ENCODE measurements around the gene RTF2. TPM values are rescaled to one million over a fixed set of nuclear protein-coding genes. Genes with fewer than 3 reads are reported as not detected.
"Not testable (repeated sequence)": the region's sequence is repeated elsewhere in the genome, so short reads cannot be mapped to it uniquely, and the experiment has no call there.

Gene RTF2
- total RNA-seq, 1 donor from 2014 or later: 66.3 TPM

DNA sequence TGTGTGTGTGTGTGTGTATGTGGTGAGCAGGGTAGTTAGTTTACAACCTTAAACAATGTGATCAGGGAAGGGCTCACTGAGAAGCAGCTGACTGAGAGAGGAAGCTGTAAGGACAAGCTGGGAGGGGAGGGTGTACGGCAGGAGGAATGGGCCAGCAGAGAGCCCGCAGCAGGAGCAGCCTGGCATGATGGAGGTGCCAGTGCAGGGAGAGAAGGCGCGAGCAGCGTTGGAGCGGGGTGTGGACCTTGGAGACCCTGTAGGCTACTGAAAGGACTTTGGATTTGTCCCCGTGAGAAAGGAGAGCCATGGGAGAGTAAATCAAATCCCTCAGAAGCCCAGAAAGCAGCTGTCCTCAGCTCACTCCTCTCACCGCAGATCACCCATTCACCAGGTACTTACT, 83.1 kb downstream of the RTF2 start:
- TF ChIP-seq, protein P1, sequence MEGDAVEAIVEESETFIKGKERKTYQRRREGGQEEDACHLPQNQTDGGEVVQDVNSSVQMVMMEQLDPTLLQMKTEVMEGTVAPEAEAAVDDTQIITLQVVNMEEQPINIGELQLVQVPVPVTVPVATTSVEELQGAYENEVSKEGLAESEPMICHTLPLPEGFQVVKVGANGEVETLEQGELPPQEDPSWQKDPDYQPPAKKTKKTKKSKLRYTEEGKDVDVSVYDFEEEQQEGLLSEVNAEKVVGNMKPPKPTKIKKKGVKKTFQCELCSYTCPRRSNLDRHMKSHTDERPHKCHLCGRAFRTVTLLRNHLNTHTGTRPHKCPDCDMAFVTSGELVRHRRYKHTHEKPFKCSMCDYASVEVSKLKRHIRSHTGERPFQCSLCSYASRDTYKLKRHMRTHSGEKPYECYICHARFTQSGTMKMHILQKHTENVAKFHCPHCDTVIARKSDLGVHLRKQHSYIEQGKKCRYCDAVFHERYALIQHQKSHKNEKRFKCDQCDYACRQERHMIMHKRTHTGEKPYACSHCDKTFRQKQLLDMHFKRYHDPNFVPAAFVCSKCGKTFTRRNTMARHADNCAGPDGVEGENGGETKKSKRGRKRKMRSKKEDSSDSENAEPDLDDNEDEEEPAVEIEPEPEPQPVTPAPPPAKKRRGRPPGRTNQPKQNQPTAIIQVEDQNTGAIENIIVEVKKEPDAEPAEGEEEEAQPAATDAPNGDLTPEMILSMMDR (IDR thresholded peaks at IDR 0.05; ENCODE audit: partially characterized antibody, unreplicated experiment): no peak
- no peak for DNase-seq
- Mint-ChIP-seq H3K4me1 (ENCODE audit: low read depth, unreplicated experiment) (peaks cover 15% of the 10 kb centered on the region), H3K9me3 (ENCODE audit: unreplicated experiment) (peaks cover 9% of the 10 kb centered on the region), H3K36me3 (ENCODE audit: unreplicated experiment) (peaks cover 14% of the 10 kb centered on the region), H3K27ac (ENCODE audit: unreplicated experiment) (peak overlapping the region; percentile 68), H3K27me3 (ENCODE audit: unreplicated experiment) (peaks cover 3% of the 10 kb centered on the region), H3K4me3 (ENCODE audit: unreplicated experiment) (no peak overlapping the region)

GRCh38 chr20:56552911-56553629, 84.6 kb downstream of the RTF2 start:
- peak overlapping the region; percentile 57 for H3K27ac Mint-ChIP-seq (ENCODE audit: unreplicated experiment)
- no peak for DNase-seq
- peaks cover 8% of the 10 kb centered on the region for H3K36me3 Mint-ChIP-seq (ENCODE audit: unreplicated experiment)
- peak overlapping the region; percentile 38 for H3K4me3 Mint-ChIP-seq (ENCODE audit: unreplicated experiment)
- H3K27me3 Mint-ChIP-seq (ENCODE audit: unreplicated experiment): peaks cover 3% of the 10 kb centered on the region
- H3K9me3 Mint-ChIP-seq (ENCODE audit: unreplicated experiment): peaks cover 7% of the 10 kb centered on the region
- TF ChIP-seq, protein P1 (IDR thresholded peaks at IDR 0.05; ENCODE audit: partially characterized antibody, unreplicated experiment): no peak
- H3K4me1 Mint-ChIP-seq (ENCODE audit: low read depth, unreplicated experiment): peaks cover 15% of the 10 kb centered on the region

- TF ChIP-seq, protein P1 (IDR thresholded peaks at IDR 0.05; ENCODE audit: partially characterized antibody, unreplicated experiment): no peak
- no peak for DNase-seq
- peaks cover 3% of the 10 kb centered on the region for H3K27me3 Mint-ChIP-seq (ENCODE audit: unreplicated experiment)
- H3K9me3 Mint-ChIP-seq (ENCODE audit: unreplicated experiment): peaks cover 7% of the 10 kb centered on the region
- H3K4me1 Mint-ChIP-seq (ENCODE audit: low read depth, unreplicated experiment): peaks cover 15% of the 10 kb centered on the region
- no peaks in the 10 kb centered on the region for H3K36me3 Mint-ChIP-seq (ENCODE audit: unreplicated experiment)
- H3K27ac Mint-ChIP-seq (ENCODE audit: unreplicated experiment): peak overlapping the region; percentile 97
- H3K4me3 Mint-ChIP-seq (ENCODE audit: unreplicated experiment): peak overlapping the region; percentile 47
These were observed 86.4 kb downstream of the RTF2 start for GRCh38 chr20:56554869-56555268.

GRCh38 chr20:56558968-56559367, 90.5 kb downstream of the RTF2 start:
- no peak for DNase-seq
- no peaks in the 10 kb centered on the region for H3K36me3 Mint-ChIP-seq (ENCODE audit: unreplicated experiment)
- peaks cover 5% of the 10 kb centered on the region for H3K4me1 Mint-ChIP-seq (ENCODE audit: low read depth, unreplicated experiment)
- H3K9me3 Mint-ChIP-seq (ENCODE audit: unreplicated experiment): peaks cover 7% of the 10 kb centered on the region
- peaks cover 2% of the 10 kb centered on the region for H3K27me3 Mint-ChIP-seq (ENCODE audit: unreplicated experiment)
- TF ChIP-seq, protein P1 (IDR thresholded peaks at IDR 0.05; ENCODE audit: partially characterized antibody, unreplicated experiment): no peak
- no peak overlapping the region for H3K27ac Mint-ChIP-seq (ENCODE audit: unreplicated experiment)
- no peak overlapping the region for H3K4me3 Mint-ChIP-seq (ENCODE audit: unreplicated experiment)

GRCh38 chr20:56564526-56564925, 96.1 kb downstream of the RTF2 start:
- H3K27me3 Mint-ChIP-seq (ENCODE audit: unreplicated experiment); H3K36me3 Mint-ChIP-seq (ENCODE audit: unreplicated experiment); DNase-seq; H3K4me3 Mint-ChIP-seq (ENCODE audit: unreplicated experiment); H3K9me3 Mint-ChIP-seq (ENCODE audit: unreplicated experiment); H3K27ac Mint-ChIP-seq (ENCODE audit: unreplicated experiment); H3K4me1 Mint-ChIP-seq (ENCODE audit: low read depth, unreplicated experiment): not testable (repeated sequence)

All from glutamatergic neuron (in vitro differentiated cells).